EL (cell line): Measurements from ENCODE around the gene NDUFS7.

ENCODE experiments used
- DNase-seq: peaks from one replicate; pipeline ENCODE4 v3.0.0-alpha.2; 2016

The NDUFS7 gene

GRCh38 chr19:1365319-1366269 lies 18.1 kb upstream of the NDUFS7 start:
- no peak for DNase-seq

GRCh38 chr19:1366296-1366695 lies 17.4 kb upstream of the NDUFS7 start:
- DNase-seq = no peak

- no peak for DNase-seq
Measured at GRCh38 chr19:1366899-1367870, 16.5 kb upstream of the NDUFS7 start.

DNA sequence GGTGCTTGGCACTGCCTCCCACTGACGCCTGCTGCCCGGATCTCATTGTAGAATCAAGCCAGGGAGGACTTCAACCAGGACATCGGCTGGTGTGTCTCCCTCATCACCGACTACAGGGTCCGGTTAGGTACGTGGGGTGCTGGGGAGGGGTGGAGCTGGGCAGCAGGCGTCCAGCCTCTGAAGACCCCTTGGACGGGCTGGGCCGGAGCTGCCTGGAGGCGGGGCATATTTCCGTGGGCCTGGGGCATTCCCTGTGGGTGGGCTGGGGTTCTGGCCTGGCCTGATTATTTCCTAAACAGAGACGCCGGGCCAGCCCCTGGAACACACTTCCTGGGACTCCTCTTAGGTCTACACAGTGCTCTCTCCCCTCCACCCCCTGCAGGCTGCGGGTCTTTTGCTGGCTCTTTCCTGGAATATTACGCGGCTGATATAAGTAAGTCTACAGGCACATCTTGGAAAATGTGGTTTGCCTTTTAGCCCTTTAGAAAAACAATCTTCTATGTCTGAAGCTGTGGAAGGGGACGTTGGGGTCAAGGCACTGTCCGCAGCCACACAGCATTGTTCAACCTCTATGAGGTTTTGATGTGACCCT lies 14.4 kb upstream of the NDUFS7 start:
- no peak for DNase-seq

GRCh38 chr19:1370579-1371361 lies 12.9 kb upstream of the NDUFS7 start:
- DNase-seq = no peak

- DNase-seq = no peak
Measured at GRCh38 chr19:1373042-1373533, 10.6 kb upstream of the NDUFS7 start.

- no peak for DNase-seq
Measured at GRCh38 chr19:1373534-1374249, 10.0 kb upstream of the NDUFS7 start.

GRCh38 chr19:1374250-1374577 lies 9.5 kb upstream of the NDUFS7 start:
- no peak for DNase-seq

- no peak for DNase-seq
Measured at GRCh38 chr19:1376415-1376805, 7.3 kb upstream of the NDUFS7 start.

- DNase-seq = no peak
Measured at GRCh38 chr19:1377176-1377964, 6.3 kb upstream of the NDUFS7 start.

DNA sequence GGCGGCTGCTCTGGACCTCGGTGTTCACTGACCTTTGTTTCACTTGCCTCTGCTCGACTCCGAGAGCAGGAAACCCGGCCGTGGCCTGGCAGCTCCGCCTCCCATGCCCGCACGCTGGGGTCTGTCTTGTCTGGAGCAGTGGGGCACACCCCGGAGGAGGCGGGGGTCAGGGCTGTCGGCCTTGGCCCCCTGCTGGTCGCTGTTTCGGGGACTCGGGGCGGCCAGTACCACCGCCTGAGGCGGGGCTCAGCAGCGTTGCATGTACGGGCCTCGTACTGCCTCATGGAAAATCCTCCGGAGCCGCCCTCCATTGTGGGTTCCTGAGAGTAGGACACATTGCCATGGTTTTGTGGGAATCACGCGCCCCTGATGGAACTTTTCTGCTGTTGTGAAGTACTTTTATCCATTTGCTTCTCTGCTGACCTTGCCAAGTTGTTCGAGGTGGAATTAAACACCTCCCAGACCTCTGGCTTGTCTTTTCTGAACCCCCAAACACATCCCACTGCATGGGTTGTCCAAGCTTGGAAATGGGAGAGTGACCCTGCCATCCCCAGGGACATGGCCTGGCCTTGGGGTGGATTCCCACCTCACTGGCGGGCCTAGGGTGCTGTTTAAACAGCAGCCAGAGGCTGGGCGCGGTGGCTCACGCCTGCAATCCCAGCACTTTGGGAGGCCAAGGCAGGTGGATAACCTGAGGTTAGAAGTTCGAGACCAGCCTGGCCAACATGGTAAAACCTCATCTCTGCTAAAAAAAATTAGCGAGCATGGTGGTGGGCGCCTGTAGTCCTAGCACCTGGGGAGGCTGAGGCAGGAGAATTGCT lies 5.5 kb upstream of the NDUFS7 start:
- no peak for DNase-seq

DNA sequence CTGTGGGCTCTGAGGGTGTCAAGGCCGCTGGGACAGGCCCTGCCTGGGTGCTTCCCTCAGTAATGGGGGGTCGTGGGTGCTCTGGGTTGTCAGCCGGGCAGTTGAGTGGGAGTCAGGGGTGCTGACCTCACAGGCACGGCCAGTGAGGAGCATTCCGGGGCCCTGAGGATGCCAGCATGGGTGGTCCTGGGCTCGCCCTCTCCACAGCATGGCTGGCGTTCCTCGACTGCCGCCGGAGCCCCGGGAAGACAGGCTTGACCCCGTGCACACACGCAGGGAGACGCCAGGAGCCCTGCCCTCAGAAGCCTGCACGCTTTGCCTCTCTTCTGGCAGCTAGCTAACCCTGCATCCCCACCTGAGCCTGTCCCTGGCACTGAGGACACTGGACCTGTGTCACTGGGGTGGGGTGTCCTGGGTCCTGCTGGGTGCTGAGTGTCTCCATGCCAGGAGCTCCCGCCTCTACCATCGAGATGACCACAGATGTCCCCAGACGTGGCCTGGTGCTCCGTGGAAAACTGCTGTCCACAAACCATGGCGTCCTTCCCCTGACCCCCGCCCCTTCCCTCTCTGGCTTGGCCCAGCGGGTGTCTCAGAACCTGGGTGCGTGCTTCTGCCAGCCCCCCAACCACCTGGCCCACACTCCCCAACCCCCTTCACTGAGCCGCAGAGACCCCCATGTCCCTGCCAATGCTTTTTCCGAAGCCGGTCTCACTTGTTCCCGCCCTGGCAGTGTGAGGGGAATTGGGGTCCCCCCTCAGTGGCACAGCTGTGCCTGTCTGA lies 4.4 kb upstream of the NDUFS7 start:
- DNase-seq = no peak

DNA sequence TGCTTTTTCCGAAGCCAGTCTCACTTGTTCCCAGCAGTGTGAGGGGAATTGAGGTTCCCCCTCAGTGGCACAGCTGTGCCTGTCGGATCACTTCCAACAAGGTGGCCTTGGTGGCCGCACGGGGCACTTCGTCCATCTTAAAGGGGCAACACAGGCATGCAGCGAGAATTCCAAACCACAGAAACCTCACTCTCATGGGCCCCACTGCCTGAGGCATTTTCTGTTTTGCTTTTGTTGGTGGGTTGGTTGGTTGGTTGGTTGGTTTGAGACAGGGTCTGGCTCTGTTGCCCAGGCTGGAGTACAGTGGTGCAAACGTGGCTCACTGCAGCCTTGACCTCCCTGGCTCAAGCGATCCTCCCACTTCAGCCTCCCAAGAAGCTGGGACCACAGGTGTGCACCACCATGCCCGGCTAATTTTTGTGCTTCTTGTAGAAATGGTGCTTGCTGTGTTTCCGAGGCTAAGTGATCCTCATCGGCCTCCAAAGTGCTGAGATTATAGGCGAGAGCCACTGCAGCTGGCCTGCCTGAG lies 3.7 kb upstream of the NDUFS7 start:
- no peak for DNase-seq

DNA sequence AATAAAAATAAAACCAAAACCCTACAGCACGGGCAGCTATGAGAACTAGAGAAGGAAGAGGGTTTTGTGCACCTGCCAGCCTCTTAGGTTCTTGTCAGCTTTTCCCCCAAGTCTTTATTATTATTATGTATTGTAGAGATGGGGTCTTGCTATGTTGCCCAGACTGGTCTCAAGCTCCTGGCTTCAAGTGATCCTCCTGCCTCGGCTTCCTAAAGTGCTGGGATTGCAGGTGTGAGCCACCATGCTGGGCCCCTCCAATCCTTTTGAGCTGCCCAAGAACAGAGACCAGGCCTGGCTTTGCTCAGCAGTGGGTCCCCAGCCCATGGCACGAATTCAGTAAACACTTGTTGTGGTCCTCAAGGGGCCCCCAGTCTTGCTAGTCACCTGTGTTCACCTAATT lies 1.5 kb upstream of the NDUFS7 start:
- no peak for DNase-seq

DNA sequence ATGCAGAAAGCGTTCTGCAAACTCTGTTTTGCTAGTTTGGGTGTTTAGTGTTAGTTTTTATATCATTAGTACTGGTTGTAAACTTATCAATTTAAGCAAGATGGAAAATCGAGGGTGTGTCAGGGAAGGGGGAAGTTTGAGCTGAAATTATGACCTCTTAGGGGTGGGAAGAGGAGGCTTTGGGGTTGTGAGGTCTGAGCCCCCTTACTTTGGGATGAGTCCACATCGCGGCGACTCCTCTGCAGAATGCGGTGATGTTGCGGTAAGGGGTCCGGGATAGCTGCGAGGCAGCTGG lies 743 bp upstream of the NDUFS7 start:
- no peak for DNase-seq

GRCh38 chr19:1384085-1384462 lies 367 bp downstream of the NDUFS7 start:
- no peak for DNase-seq

DNA sequence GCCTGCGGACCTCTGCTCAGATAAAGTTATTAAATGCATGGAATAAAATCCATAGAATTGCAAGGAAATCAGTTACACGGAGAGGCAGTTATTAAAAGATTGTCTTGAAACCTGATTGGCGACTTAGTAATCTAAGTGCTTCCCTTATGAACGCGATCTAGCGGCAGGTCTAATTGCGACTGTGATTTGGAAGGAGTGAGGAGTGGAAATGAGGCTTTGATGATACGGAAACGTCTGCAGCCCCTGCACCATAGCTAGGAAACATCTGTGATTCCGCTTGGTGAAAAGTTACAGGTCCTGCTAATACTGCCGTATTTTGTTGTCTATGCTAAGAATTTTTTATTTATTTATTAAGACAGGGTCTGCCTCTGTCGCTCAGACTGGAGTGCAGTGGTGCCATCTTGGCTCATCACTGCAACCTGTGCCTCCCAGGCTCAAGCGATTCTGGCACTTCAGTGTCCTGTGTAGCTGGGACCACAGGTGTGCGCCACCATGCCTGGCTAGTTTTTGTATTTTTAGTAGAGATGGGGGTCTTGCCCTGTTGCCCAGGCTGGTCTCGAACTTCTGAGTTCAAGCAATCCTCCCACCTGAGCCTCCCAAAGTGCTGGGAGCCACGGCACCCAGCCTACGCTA lies 887 bp downstream of the NDUFS7 start:
- no peak for DNase-seq

DNA sequence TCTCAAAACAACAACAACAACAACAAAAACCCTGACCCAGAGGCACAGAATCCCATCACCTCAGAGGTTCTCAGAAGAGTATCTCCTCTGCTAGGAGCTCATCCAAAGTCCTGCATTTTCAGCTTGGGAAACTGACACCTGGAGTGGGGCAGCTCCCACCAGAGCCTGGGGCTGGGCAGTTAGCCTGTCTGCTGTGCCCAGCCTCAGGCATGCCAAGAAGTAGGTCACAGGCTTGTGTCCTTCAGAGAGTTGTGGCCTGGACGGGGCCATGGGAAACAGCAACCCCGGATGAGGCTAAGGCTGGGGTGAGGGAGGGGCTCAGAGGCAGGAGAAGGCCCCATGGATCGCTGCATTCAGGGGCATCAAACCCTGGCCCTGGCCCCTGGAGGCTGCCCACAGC lies 2.1 kb downstream of the NDUFS7 start:
- no peak for DNase-seq
